Fibroblast of peridontal ligament (primary cell): ENCODE measurements around the gene GBF1.

ENCODE experiments used
- DNase-seq: peaks from one replicate; pipeline ENCODE4 v3.0.0-alpha.2; 2010; ENCODE audit errors: extremely low read depth

The GBF1 gene

DNA sequence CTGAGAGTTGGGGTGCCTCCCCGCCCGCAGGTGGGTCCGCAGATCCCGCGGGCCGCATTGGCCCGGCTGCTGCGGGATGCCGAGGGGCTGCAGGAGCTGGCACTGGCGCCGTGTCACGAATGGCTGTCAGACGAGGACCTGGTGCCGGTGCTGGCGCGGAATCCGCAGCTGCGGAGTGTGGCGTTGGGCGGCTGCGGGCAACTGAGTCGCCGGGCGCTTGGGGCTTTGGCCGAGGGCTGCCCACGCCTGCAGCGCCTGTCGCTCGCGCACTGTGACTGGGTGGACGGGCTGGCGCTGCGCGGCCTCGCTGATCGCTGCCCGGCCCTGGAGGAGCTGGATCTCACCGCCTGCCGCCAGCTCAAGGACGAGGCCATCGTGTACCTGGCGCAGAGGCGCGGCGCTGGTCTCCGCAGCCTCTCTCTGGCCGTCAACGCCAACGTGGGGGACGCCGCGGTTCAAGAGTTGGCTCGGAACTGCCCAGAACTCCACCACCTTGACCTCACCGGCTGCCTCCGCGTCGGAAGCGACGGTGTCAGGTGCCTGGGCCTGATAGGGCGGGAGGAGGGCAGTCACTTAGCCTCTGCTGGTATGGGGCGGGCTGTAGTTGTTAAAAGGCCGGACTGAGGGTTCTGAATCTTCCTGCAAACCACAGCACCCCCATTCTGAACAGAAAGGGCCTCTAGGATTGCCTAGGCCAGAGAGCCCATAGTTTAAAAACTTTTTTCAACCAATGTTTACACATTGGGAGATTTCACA lies 176.6 kb downstream of the GBF1 start:
- DNase-seq, result no peak

DNA sequence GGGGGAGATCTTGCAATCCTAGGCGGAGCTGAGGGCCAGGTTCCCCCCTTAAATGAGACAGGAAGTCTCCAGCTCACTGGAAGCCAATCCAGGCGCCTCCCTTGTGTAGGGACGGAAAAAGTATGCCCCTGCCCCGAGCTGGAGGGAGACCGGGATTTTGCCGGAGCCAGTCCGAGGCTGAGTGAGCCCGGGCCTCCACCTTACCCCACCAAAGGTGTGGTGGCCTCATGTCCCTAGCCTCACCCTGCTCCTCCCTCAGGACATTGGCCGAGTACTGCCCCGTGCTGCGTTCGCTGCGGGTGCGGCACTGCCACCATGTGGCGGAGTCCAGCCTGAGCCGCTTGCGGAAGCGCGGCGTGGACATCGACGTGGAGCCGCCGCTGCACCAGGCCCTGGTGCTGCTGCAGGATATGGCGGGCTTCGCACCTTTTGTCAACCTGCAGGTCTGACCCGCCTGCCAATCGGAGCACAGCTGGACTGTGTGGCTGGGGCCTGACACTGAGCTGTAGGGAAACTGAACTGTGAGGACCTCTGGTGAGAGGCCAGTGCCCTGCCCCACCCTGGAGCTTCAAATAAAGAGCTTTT lies 177.3 kb downstream of the GBF1 start:
- DNase-seq, result peak; percentile 60

DNA sequence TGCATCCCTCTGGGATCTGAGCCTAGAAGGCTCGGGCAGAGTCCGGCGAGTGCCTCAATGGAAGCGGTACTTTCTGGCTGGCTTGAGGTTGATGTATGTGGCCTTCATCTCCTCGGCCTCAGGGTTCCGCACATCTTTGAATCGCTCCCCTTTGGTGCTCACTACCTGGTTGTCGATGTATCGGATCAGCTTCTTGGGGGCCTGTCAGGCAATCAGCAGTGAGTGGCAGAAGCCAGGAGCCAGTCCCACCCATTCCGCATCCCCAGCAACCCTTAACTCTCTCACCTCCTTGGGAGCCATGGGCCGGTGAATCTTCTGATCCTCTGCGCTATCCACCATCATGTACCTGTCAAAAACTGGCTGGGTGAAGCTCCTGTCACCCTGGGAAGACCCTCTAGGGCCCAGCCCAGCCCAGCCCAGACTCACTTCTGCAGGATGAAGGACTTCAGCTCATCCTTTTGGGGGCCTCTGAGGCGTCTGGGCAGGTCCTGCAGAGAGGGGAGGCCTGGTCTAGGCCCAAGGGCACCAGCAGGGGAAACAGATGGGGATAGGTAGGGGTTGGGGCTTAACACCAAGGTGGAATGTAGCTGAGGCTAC lies 178.1 kb downstream of the GBF1 start:
- no peak for DNase-seq

DNA sequence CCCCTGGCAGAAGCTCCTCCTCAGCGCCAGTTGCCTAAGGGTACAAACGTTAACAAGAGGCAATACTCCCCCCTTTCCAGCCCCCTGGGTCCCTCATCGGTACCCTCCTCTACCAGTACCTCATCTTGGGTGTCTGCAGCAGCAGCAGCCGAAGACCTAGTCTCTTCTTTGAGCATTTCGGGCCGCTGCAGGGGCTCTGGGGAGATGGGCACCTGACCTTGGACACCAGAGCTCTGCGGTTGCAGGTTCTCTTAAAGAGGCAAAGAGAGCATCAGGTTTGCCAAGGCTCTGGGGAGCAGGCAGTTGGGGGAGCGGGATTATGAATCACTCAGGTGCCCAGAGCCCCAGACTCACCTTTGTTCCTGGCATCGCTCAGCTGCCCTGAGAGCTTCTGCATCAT lies 178.8 kb downstream of the GBF1 start:
- no peak for DNase-seq

GRCh38 chr10:102424916-102425315 lies 179.6 kb downstream of the GBF1 start:
- no peak for DNase-seq

DNA sequence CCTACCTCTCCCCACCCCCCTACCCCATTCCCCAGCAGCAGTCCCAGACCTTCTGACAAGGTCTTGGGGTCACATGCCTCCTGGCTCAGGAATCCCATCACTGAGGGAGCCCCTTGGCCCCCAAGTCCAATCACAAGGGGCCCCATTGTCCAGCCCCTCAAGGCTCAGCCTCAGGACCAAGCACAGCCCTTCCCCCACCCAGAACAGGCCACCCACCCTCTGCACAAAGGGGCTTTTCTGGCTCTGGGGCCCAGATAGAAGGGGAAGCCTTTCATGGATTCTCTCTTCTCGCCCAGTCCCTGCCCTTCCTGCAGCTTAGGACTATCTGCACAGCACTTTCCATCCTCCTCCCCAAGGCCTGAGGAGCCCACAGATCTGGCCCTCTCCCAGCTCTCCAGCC lies 180.1 kb downstream of the GBF1 start:
- DNase-seq, result no peak

DNA sequence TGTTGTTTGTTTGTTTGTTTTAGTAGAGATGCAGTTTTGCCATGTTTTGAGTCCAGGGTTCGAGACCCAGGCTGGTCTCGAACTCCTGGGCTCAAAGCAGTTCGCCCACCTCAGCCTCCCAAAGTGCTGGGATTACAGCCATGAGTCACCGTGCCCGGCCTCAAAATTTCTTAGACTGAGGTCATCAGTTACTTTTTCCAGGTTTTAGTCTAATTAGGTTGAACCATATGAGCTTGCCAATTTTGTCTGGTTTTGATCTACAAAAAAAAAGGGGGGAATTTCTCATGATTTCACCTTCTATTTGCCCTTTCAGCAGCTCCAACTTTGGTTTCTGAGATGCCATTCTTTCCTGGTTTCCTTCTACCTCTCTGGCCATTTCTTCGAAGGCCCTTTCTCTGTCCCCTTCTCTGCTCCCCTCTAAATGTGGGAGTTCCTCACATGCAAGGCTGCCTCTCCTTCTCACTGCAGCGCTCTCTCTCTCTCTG lies 181.5 kb downstream of the GBF1 start:
- DNase-seq, result peak; percentile 43

GRCh38 chr10:102429468-102429867 lies 184.1 kb downstream of the GBF1 start:
- DNase-seq, result no peak

- peak; percentile 48 for DNase-seq
Observed at GRCh38 chr10:102431452-102432124, 186.3 kb downstream of the GBF1 start.
